ENCODE data around the gene MYCBP.
A peak's percentile ranks its signal among the peaks of the same experiment; 100 is the strongest.
"Not testable (repeated sequence)": the region's sequence is repeated elsewhere in the genome, so short reads cannot be mapped to it uniquely, and the experiment has no call there.

MYCBP gene

GRCh38 chr1:38865112-38865715 lies 7.9 kb downstream of the MYCBP start:
- DNase-seq = no peak

GRCh38 chr1:38860454-38860795 lies 12.7 kb downstream of the MYCBP start:
- no peak for DNase-seq

GRCh38 chr1:38859561-38860453 lies 13.3 kb downstream of the MYCBP start, which contains the start of gene RRAGC:
RRAGC (minus strand) TSS chr1:38859772; CDS start chr1:38859646, 126 bp downstream.
- DNase-seq = peak; percentile 94 to 99

- peak in 1 of 2 donors; percentile 12 for DNase-seq
Observed at GRCh38 chr1:38858833-38859560, 14.2 kb downstream of the MYCBP start.

GRCh38 chr1:38852780-38853179 lies 20.4 kb downstream of the MYCBP start:
- DNase-seq = no peak

- no peak for DNase-seq
Observed at GRCh38 chr1:38848071-38848470, 25.1 kb downstream of the MYCBP start.

GRCh38 chr1:38846210-38846609 lies 26.9 kb downstream of the MYCBP start:
- DNase-seq = no peak

GRCh38 chr1:38845088-38845487 lies 28.1 kb downstream of the MYCBP start:
- DNase-seq = not testable (repeated sequence)

- DNase-seq = no peak
Observed at GRCh38 chr1:38840281-38840680, 32.9 kb downstream of the MYCBP start.

- DNase-seq = no peak
Observed at GRCh38 chr1:38839363-38839762, 33.8 kb downstream of the MYCBP start.

GRCh38 chr1:38836316-38836715 lies 36.8 kb downstream of the MYCBP start:
- not testable (repeated sequence) for DNase-seq

- peak in 1 of 2 donors; percentile 80 for DNase-seq
Observed at GRCh38 chr1:38834937-38835827, 38.0 kb downstream of the MYCBP start.

GRCh38 chr1:38834221-38834782 lies 38.8 kb downstream of the MYCBP start:
- DNase-seq = no peak

- peak; percentile 8 to 20 for DNase-seq
Observed at GRCh38 chr1:38833146-38833545, 40.0 kb downstream of the MYCBP start.

GRCh38 chr1:38832370-38832734 lies 40.8 kb downstream of the MYCBP start:
- DNase-seq = no peak

- DNase-seq = no peak
Observed at GRCh38 chr1:38831731-38832369, 41.3 kb downstream of the MYCBP start.

- no peak for DNase-seq
Observed at GRCh38 chr1:38829368-38829767, 43.8 kb downstream of the MYCBP start.

GRCh38 chr1:38827318-38827717 lies 45.8 kb downstream of the MYCBP start:
- no peak for DNase-seq

- DNase-seq = no peak
Observed at GRCh38 chr1:38826886-38827285, 46.3 kb downstream of the MYCBP start.

- no peak for DNase-seq
Observed at GRCh38 chr1:38826262-38826661, 46.9 kb downstream of the MYCBP start.

GRCh38 chr1:38820860-38821259 lies 52.3 kb downstream of the MYCBP start:
- DNase-seq = no peak

- no peak for DNase-seq
Observed at GRCh38 chr1:38819516-38819915, 53.6 kb downstream of the MYCBP start.

All from hippocampal formation (tissue), 2 donors.